ENCODE results near the gene DOK5.

The DOK5 gene

GRCh38 chr20:54539521-54540046 lies 64.2 kb downstream of the DOK5 start:
- TF ChIP-seq, protein P1, sequence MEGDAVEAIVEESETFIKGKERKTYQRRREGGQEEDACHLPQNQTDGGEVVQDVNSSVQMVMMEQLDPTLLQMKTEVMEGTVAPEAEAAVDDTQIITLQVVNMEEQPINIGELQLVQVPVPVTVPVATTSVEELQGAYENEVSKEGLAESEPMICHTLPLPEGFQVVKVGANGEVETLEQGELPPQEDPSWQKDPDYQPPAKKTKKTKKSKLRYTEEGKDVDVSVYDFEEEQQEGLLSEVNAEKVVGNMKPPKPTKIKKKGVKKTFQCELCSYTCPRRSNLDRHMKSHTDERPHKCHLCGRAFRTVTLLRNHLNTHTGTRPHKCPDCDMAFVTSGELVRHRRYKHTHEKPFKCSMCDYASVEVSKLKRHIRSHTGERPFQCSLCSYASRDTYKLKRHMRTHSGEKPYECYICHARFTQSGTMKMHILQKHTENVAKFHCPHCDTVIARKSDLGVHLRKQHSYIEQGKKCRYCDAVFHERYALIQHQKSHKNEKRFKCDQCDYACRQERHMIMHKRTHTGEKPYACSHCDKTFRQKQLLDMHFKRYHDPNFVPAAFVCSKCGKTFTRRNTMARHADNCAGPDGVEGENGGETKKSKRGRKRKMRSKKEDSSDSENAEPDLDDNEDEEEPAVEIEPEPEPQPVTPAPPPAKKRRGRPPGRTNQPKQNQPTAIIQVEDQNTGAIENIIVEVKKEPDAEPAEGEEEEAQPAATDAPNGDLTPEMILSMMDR (IDR thresholded peaks at IDR 0.05): no peak
- H3K27ac ChIP-seq: no peak overlapping the region
- no peak for DNase-seq (ENCODE audit: low spot score)
- H3K4me3 ChIP-seq: no peak overlapping the region

GRCh38 chr20:54543369-54543768 lies 68.0 kb downstream of the DOK5 start:
- H3K4me3 ChIP-seq: no peak overlapping the region
- H3K27ac ChIP-seq: no peak overlapping the region
- TF ChIP-seq, protein P1 (IDR thresholded peaks at IDR 0.05): no peak
- no peak for DNase-seq (ENCODE audit: low spot score)

GRCh38 chr20:54545676-54546358 lies 70.4 kb downstream of the DOK5 start:
- TF ChIP-seq, protein P1 (IDR thresholded peaks at IDR 0.05): no peak
- DNase-seq (ENCODE audit: low spot score): no peak

GRCh38 chr20:54548849-54549248 lies 73.5 kb downstream of the DOK5 start:
- no peak for DNase-seq (ENCODE audit: low spot score)
- Histone ChIP-seq H3K4me3 (no peak overlapping the region), H3K27ac (no peak overlapping the region)
- TF ChIP-seq, protein P1 (IDR thresholded peaks at IDR 0.05): no peak

More at GRCh38 chr20:54545676-54546358, 70.4 kb downstream of the DOK5 start:
- H3K27ac ChIP-seq: no peak overlapping the region
- no peak overlapping the region for H3K4me3 ChIP-seq

- no peak for DNase-seq (ENCODE audit: low spot score)
- H3K4me3 ChIP-seq: no peak overlapping the region
- no peak overlapping the region for H3K27ac ChIP-seq
- TF ChIP-seq, protein P1 (IDR thresholded peaks at IDR 0.05): no peak
Observed at GRCh38 chr20:54549658-54550326, 74.4 kb downstream of the DOK5 start.

DNA sequence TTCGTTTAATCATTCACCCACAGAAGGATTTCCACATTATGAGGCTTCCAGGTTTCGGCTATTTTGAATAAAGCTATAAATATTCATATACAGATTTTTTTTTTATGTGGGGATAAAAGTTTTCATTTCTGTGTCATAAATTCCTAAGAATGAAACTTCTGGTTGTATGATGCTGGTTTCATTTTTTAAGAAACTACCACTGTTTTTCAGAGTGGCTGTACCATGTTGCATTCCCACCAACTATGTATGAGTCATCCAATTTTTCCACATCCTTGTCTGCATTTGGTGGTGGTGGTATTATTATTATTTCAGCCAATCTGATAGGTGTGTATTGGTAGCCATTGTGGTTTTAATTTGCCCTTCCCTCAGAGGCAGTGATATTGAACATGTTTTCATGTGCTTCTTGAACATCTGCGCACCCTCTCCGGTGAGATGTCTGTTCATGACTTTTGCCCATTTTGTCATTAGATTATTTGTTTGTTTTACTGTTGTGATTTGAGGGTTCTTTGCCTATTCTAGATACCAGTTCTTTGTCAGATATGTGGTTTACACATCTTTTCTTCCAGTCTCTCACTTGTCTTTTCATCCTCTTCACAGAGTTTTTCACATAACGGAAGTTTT lies 75.5 kb downstream of the DOK5 start:
- Histone ChIP-seq H3K27ac (no peak overlapping the region), H3K4me3 (no peak overlapping the region)
- TF ChIP-seq, protein P1 (IDR thresholded peaks at IDR 0.05): no peak
- no peak for DNase-seq (ENCODE audit: low spot score)

All from coronary artery (tissue), 2 donors.